ENCODE results near the gene CEP89.
"Not testable (repeated sequence)": the region's sequence is repeated elsewhere in the genome, so short reads cannot be mapped to it uniquely, and the experiment has no call there.

Gene CEP89

DNA sequence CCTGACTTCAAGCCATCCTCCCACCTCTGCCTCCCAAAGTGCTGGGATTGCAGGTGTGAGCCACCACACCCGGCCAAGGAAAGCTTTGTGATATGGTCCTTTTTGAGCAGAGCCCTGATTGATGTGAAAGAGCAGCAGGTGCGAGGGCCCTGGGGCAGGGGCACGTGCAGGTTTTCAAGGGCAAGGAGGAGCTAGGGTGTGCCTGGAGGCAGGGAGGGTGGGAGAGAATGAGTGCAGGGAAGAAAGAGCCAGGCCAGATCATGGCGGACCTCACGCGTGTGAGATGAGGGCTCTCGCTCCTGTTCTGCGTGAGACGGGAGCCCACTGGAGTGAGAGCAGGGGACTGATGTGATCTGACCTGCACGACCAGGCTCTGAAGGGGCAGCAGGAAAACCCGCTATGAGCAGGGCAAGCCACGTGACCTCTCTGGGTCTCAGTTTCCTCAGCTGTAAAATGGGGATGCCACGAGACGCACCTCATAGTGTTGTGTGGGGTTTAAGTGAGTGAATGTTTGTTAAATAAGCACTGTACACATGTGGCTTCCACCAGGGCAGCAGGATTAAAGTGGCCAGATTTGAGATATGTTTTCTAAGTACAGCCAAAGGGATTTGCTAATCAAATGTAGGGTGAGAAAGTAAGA is 26.1 kb upstream of the CEP89 start:
- H3K27ac ChIP-seq (ENCODE audit: low read depth, low read length), result no peak overlapping the region
- H2AFZ ChIP-seq (ENCODE audit: low read depth, low read length, severe bottlenecking), result no peak overlapping the region
- no peaks in the 10 kb centered on the region for H3K9me2 ChIP-seq (replicated peaks; ENCODE audit: insufficient read depth, low read length)
- no peak overlapping the region for H3K4me2 ChIP-seq (ENCODE audit: low read depth, low read length, poor library complexity, severe bottlenecking)
- no peaks in the 10 kb centered on the region for H4K20me1 ChIP-seq (ENCODE audit: low read depth, low read length)
- TF ChIP-seq CTCF (IDR thresholded peaks at IDR 0.05; ENCODE audit: insufficient read depth, low read length, poor library complexity, severe bottlenecking) (no peak), EZH2phosphoT487 (conservative IDR thresholded peaks at IDR 0.05; ENCODE audit: low read length) (no peak)
- no peaks in the 10 kb centered on the region for H3K36me3 ChIP-seq (ENCODE audit: low read length)
- no peaks in the 10 kb centered on the region for H3F3A ChIP-seq (ENCODE audit: insufficient read depth)
- H3K9me3 ChIP-seq (ENCODE audit: insufficient read depth, low read length), result no peaks in the 10 kb centered on the region
- H3K79me2 ChIP-seq (ENCODE audit: insufficient read depth, low read length), result no peaks in the 10 kb centered on the region
- H3K4me3 ChIP-seq (ENCODE audit: insufficient read depth, low read length, poor library complexity, severe bottlenecking), result no peak overlapping the region
- H3K9ac ChIP-seq (ENCODE audit: low read length), result no peak overlapping the region
- no peaks in the 10 kb centered on the region for H3K27me3 ChIP-seq (ENCODE audit: low read length)

GRCh38 chr19:32997061-32997464 is 25.3 kb upstream of the CEP89 start:
- not testable (repeated sequence) for H3K9me2 ChIP-seq (replicated peaks; ENCODE audit: insufficient read depth, low read length); H3K79me2 ChIP-seq (ENCODE audit: insufficient read depth, low read length); H2AFZ ChIP-seq (ENCODE audit: low read depth, low read length, severe bottlenecking); H3K27ac ChIP-seq (ENCODE audit: low read depth, low read length); H3K9ac ChIP-seq (ENCODE audit: low read length); H3K27me3 ChIP-seq (ENCODE audit: low read length); H3F3A ChIP-seq (ENCODE audit: insufficient read depth); H3K4me3 ChIP-seq (ENCODE audit: insufficient read depth, low read length, poor library complexity, severe bottlenecking); H3K36me3 ChIP-seq (ENCODE audit: low read length); H4K20me1 ChIP-seq (ENCODE audit: low read depth, low read length); H3K9me3 ChIP-seq (ENCODE audit: insufficient read depth, low read length); H3K4me2 ChIP-seq (ENCODE audit: low read depth, low read length, poor library complexity, severe bottlenecking)

DNA sequence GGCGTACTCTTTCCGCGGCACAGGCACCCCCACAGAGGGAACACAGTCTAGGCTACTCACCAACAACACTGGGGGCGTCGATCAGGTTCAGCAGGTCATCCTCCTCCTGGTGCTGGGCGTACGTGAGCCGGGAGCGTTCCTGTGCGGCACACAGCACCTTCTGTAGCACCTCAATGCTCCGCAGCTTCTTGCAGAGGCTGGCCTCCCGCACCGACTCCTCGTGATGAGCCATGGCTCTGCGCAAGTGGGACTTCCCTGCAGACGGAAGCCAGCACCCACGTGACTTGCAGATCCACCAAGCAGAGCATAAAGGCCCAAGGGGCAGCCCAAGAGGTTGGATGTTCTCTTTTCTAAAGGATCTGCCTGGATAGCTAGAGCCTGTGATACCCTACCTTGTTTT is 24.2 kb upstream of the CEP89 start:
- not testable (repeated sequence) for H3K79me2 ChIP-seq (ENCODE audit: insufficient read depth, low read length); H3F3A ChIP-seq (ENCODE audit: insufficient read depth); H3K36me3 ChIP-seq (ENCODE audit: low read length); H3K4me3 ChIP-seq (ENCODE audit: insufficient read depth, low read length, poor library complexity, severe bottlenecking); H3K4me2 ChIP-seq (ENCODE audit: low read depth, low read length, poor library complexity, severe bottlenecking); H3K9ac ChIP-seq (ENCODE audit: low read length); H4K20me1 ChIP-seq (ENCODE audit: low read depth, low read length); H3K27ac ChIP-seq (ENCODE audit: low read depth, low read length); H3K9me2 ChIP-seq (replicated peaks; ENCODE audit: insufficient read depth, low read length); H3K27me3 ChIP-seq (ENCODE audit: low read length); H3K9me3 ChIP-seq (ENCODE audit: insufficient read depth, low read length); H2AFZ ChIP-seq (ENCODE audit: low read depth, low read length, severe bottlenecking)

DNA sequence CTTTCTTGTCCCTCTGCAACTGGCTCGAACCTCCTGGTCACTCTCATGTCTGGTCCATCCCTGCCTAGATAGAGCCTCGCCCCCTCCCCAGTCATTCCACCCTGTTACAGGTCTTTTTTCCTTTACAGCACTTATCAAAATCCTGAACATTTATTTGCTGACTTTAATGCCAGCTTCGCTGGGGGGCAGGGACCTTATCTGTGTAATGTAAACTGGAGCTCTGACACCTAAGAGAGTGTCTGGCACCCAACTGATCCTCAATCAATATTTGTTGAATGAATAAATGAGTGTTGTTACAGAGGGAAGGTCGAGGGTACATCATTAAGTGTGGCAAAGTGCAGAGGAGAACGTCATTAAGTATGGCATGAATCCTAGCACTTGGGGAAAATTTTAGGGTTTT is 17.0 kb upstream of the CEP89 start:
- H3K27me3 ChIP-seq (ENCODE audit: low read length), result no peaks in the 10 kb centered on the region
- H3K27ac ChIP-seq (ENCODE audit: low read depth, low read length), result no peak overlapping the region
- H3K9me2 ChIP-seq (replicated peaks; ENCODE audit: insufficient read depth, low read length), result no peaks in the 10 kb centered on the region
- H3K36me3 ChIP-seq (ENCODE audit: low read length), result no peaks in the 10 kb centered on the region
- no peaks in the 10 kb centered on the region for H3K9me3 ChIP-seq (ENCODE audit: insufficient read depth, low read length)
- H3K9ac ChIP-seq (ENCODE audit: low read length), result no peak overlapping the region
- H3K4me2 ChIP-seq (ENCODE audit: low read depth, low read length, poor library complexity, severe bottlenecking), result no peak overlapping the region
- H4K20me1 ChIP-seq (ENCODE audit: low read depth, low read length), result no peaks in the 10 kb centered on the region
- H3K79me2 ChIP-seq (ENCODE audit: insufficient read depth, low read length), result no peaks in the 10 kb centered on the region
- no peaks in the 10 kb centered on the region for H3F3A ChIP-seq (ENCODE audit: insufficient read depth)
- no peak overlapping the region for H2AFZ ChIP-seq (ENCODE audit: low read depth, low read length, severe bottlenecking)
- H3K4me3 ChIP-seq (ENCODE audit: insufficient read depth, low read length, poor library complexity, severe bottlenecking), result no peak overlapping the region
- TF ChIP-seq CTCF (IDR thresholded peaks at IDR 0.05; ENCODE audit: insufficient read depth, low read length, poor library complexity, severe bottlenecking) (no peak), EZH2phosphoT487 (conservative IDR thresholded peaks at IDR 0.05; ENCODE audit: low read length) (no peak)

- H3K9ac ChIP-seq (ENCODE audit: low read length); H3K27ac ChIP-seq (ENCODE audit: low read depth, low read length); H3K27me3 ChIP-seq (ENCODE audit: low read length); H2AFZ ChIP-seq (ENCODE audit: low read depth, low read length, severe bottlenecking); H3K4me2 ChIP-seq (ENCODE audit: low read depth, low read length, poor library complexity, severe bottlenecking); H3K9me3 ChIP-seq (ENCODE audit: insufficient read depth, low read length); H4K20me1 ChIP-seq (ENCODE audit: low read depth, low read length); H3K36me3 ChIP-seq (ENCODE audit: low read length); H3K79me2 ChIP-seq (ENCODE audit: insufficient read depth, low read length); H3K9me2 ChIP-seq (replicated peaks; ENCODE audit: insufficient read depth, low read length); H3F3A ChIP-seq (ENCODE audit: insufficient read depth); H3K4me3 ChIP-seq (ENCODE audit: insufficient read depth, low read length, poor library complexity, severe bottlenecking): not testable (repeated sequence)
Measured at GRCh38 chr19:32988254-32988653, 16.5 kb upstream of the CEP89 start.

GRCh38 chr19:32982488-32982887 is 10.7 kb upstream of the CEP89 start:
- not testable (repeated sequence) for H3K9me3 ChIP-seq (ENCODE audit: insufficient read depth, low read length); H3K27me3 ChIP-seq (ENCODE audit: low read length); H3K79me2 ChIP-seq (ENCODE audit: insufficient read depth, low read length); H4K20me1 ChIP-seq (ENCODE audit: low read depth, low read length); H3K27ac ChIP-seq (ENCODE audit: low read depth, low read length); H3K9me2 ChIP-seq (replicated peaks; ENCODE audit: insufficient read depth, low read length); H3K4me3 ChIP-seq (ENCODE audit: insufficient read depth, low read length, poor library complexity, severe bottlenecking); H3F3A ChIP-seq (ENCODE audit: insufficient read depth); H2AFZ ChIP-seq (ENCODE audit: low read depth, low read length, severe bottlenecking); H3K36me3 ChIP-seq (ENCODE audit: low read length); H3K9ac ChIP-seq (ENCODE audit: low read length); H3K4me2 ChIP-seq (ENCODE audit: low read depth, low read length, poor library complexity, severe bottlenecking)

DNA sequence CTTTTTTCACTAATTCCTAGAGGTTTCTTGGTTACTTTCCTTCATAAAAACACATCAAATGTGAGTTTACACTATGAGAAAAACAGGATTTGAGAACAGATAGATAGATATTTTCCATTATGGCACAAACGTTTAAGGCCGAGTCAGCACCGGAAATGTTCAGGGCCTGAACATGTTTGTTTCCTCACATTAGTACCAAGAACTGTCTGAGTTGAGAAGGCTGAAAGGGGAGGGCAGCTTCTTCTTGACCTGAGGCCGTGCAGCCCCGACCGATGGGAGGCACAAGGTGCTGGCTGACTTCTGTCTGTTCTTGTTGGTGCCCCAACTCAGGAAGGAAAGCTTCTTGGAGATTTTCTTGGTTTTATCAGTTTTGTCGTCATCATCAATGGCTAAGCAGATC is 8.0 kb upstream of the CEP89 start:
- not testable (repeated sequence) for H3F3A ChIP-seq (ENCODE audit: insufficient read depth); H3K27me3 ChIP-seq (ENCODE audit: low read length); H3K9me2 ChIP-seq (replicated peaks; ENCODE audit: insufficient read depth, low read length); H3K27ac ChIP-seq (ENCODE audit: low read depth, low read length); H3K9me3 ChIP-seq (ENCODE audit: insufficient read depth, low read length); H3K4me3 ChIP-seq (ENCODE audit: insufficient read depth, low read length, poor library complexity, severe bottlenecking); H3K79me2 ChIP-seq (ENCODE audit: insufficient read depth, low read length); H3K36me3 ChIP-seq (ENCODE audit: low read length); H3K9ac ChIP-seq (ENCODE audit: low read length); H3K4me2 ChIP-seq (ENCODE audit: low read depth, low read length, poor library complexity, severe bottlenecking); H2AFZ ChIP-seq (ENCODE audit: low read depth, low read length, severe bottlenecking); H4K20me1 ChIP-seq (ENCODE audit: low read depth, low read length)
